Naive B cell (primary cell): ENCODE measurements around the gene SOX6. TPM values are rescaled to one million over a fixed set of nuclear protein-coding genes. Genes with fewer than 3 reads are reported as not detected.
"Not testable (repeated sequence)": the region's sequence is repeated elsewhere in the genome, so short reads cannot be mapped to it uniquely, and the experiment has no call there.

Experiments
- ATAC-seq, 2 donors: fragments of 150-1000 bp; cut with Tn5 transposase; 2 replicates each; pipeline ENCODE4 v1.10.0; 2021; ENCODE audit warnings: low read depth in 2 of 2, mild to moderate bottlenecking in 2 of 2, moderate library complexity in 2 of 2
- DNase-seq: peaks from one replicate; pipeline ENCODE4 v3.0.0; 2022
- H3K27ac Mint-ChIP-seq, 6 donors: one replicate each; pipeline ENCODE4 v1.8.0; 2020 to 2022; ENCODE audit warnings: mild to moderate bottlenecking in 6 of 6, mixed read lengths in 6 of 6, moderate library complexity in 5 of 6, inconsistent platforms in 2 of 6
- H3K27me3 Mint-ChIP-seq, 3 donors: one replicate each; pipeline ENCODE4 v1.8.0; 2021 to 2022; ENCODE audit warnings: mixed read lengths in 3 of 3, mild to moderate bottlenecking in 1 of 3
- H3K36me3 Mint-ChIP-seq, 2 donors: one replicate each; pipeline ENCODE4 v1.8.0; 2020 to 2022; ENCODE audit warnings: mixed read lengths in 2 of 2, inconsistent platforms in 1 of 2, mild to moderate bottlenecking in 1 of 2
- H3K4me1 Mint-ChIP-seq, 3 donors: one replicate each; pipeline ENCODE4 v1.8.0; 2020 to 2022; ENCODE audit warnings: mixed read lengths in 3 of 3, inconsistent platforms in 1 of 3, mild to moderate bottlenecking in 1 of 3, moderate library complexity in 1 of 3
- H3K4me3 Mint-ChIP-seq, 8 donors: one replicate each; pipeline ENCODE4 v1.8.0; 2020 to 2022; ENCODE audit warnings: mild to moderate bottlenecking in 8 of 8, mixed read lengths in 8 of 8, moderate library complexity in 8 of 8, inconsistent platforms in 2 of 8
- H3K9me3 Mint-ChIP-seq, 7 donors: one replicate each; pipeline ENCODE4 v1.8.0; 2020 to 2022; ENCODE audit warnings: mixed read lengths in 7 of 7, mild to moderate bottlenecking in 5 of 7, inconsistent platforms in 2 of 7, moderate library complexity in 1 of 7
- polyA plus RNA-seq, 6 donors: library from polyadenylated mRNA; unstranded; fragments of 300-500 nt; fragmentation: Illumina TruSeq; gene quantifications; one replicate each; pipeline ENCODE4 v1.2.3, GENCODE V29; 2021; ENCODE audit warnings: low read depth in 6 of 6

Gene SOX6
- polyA plus RNA-seq, 6 donors from 2014 or later: not detected

DNA sequence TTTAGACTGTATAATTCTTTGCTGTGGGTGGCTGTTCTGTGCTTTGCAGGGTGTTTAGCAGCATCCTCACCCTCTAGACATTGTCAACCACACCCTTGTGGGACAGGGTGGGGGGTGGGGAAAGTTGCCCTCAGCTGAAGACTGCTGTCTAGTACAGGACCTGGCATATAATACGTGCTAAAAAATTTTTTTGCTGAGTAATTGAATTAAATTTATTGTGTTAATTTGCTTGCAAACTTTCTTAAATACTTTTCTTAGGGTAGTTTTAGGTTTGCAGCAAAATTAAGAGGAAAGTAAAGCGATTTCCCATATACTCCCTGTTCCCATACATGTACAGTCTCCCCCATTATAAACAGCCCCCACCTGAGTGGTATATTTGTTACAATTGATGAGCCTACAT lies 268.5 kb downstream of the SOX6 start:
- Mint-ChIP-seq H3K27ac (no peak overlapping the region), H3K27me3 (peaks cover 0 to 4% (median 0%) of the 10 kb centered on the region in 3 donors), H3K4me1 (no peaks in the 10 kb centered on the region), H3K9me3 (peaks cover 0 to 7% (median 0%) of the 10 kb centered on the region in 7 donors), H3K4me3 (no peak overlapping the region), H3K36me3 (no peaks in the 10 kb centered on the region)
- ATAC-seq: no peak
- DNase-seq: no peak

GRCh38 chr11:16086229-16086819 lies 270.0 kb downstream of the SOX6 start:
- H3K4me3 Mint-ChIP-seq: no peak overlapping the region
- DNase-seq (no peak), ATAC-seq (no peak)
- no peak overlapping the region for H3K27ac Mint-ChIP-seq
- peaks cover 0 to 3% (median 0%) of the 10 kb centered on the region in 3 donors for H3K27me3 Mint-ChIP-seq
- no peaks in the 10 kb centered on the region for H3K36me3 Mint-ChIP-seq
- no peaks in the 10 kb centered on the region for H3K4me1 Mint-ChIP-seq
- peaks cover 0 to 1% (median 0%) of the 10 kb centered on the region in 7 donors for H3K9me3 Mint-ChIP-seq

- no peaks in the 10 kb centered on the region for H3K4me1 Mint-ChIP-seq
- H3K27me3 Mint-ChIP-seq: no peaks in the 10 kb centered on the region
- H3K27ac Mint-ChIP-seq: no peak overlapping the region
- no peak overlapping the region for H3K4me3 Mint-ChIP-seq
- H3K36me3 Mint-ChIP-seq: no peaks in the 10 kb centered on the region
- H3K9me3 Mint-ChIP-seq: peaks cover 0 to 8% (median 2%) of the 10 kb centered on the region in 7 donors
- no peak for DNase-seq
- no peak for ATAC-seq
Observed at GRCh38 chr11:16082095-16083055, 274.0 kb downstream of the SOX6 start.

GRCh38 chr11:16081382-16082094 lies 274.8 kb downstream of the SOX6 start:
- peaks cover 0 to 3% of the 10 kb centered on the region in 2 donors for H3K36me3 Mint-ChIP-seq
- no peaks in the 10 kb centered on the region for H3K4me1 Mint-ChIP-seq
- no peaks in the 10 kb centered on the region for H3K27me3 Mint-ChIP-seq

DNA sequence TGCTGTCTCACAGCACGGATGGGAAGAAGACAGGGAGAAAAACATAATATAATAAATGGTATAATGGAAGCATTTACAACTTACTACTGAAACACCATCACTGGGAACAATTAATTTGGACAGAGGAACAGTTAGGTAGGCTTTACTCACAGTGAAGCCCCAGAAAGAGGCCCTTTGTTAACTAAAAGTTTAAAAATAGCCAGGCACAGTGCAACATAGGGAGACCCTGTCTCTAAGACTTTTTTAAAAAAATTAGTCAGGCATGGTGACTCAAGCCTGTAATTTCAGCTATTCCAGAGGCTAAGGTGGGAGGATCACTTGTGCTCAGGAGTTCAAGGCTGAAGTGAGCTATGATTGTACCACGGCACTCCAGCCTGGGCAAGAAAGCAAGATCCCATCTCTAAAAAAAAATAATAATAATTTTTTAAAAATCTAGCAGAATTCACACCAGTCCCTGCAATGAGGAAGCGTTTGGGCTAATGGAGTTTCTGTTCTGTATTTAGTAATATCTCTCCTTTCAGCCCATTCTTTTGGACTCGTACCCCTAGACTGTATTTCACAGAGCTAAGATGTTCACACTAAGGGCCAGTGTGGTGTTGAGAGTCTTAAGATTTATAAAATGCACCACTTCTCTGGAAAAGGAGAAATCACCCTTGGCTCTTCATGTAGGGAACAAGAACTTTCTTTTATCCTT lies 275.5 kb downstream of the SOX6 start:
- Mint-ChIP-seq H3K9me3 (peaks cover 1 to 15% (median 6%) of the 10 kb centered on the region in 7 donors), H3K27ac (no peak overlapping the region), H3K4me1 (no peaks in the 10 kb centered on the region), H3K36me3 (peaks cover 0 to 8% of the 10 kb centered on the region in 2 donors), H3K4me3 (no peak overlapping the region), H3K27me3 (no peaks in the 10 kb centered on the region)
- ATAC-seq: no peak
- no peak for DNase-seq

More at GRCh38 chr11:16081382-16082094, 274.8 kb downstream of the SOX6 start:
- Mint-ChIP-seq H3K9me3 (peaks cover 0 to 11% (median 5%) of the 10 kb centered on the region in 7 donors), H3K27ac (no peak overlapping the region), H3K4me3 (no peak overlapping the region)
- no peak for ATAC-seq
- DNase-seq: no peak

DNA sequence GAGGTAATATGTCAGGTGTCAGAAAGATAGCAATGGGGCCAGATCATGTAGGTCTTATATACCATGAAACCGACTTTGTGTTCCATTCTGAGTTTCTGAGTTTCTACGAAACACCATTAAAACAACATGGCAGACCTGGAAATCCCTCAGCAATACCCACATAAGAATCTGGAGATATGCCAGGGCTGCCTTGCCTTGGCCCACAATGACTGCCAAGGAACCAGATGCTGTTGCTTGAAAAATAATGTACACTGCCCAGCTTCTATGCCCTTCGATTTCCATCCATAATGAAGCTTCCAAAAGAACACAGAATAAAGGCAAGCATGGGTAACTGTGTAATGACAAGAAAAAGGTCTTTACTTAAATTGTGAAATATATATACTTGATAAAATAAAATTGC lies 277.4 kb downstream of the SOX6 start:
- Mint-ChIP-seq H3K36me3 (peaks cover 5 to 8% of the 10 kb centered on the region in 2 donors), H3K27ac (no peak overlapping the region), H3K9me3 (peaks cover 1 to 31% (median 11%) of the 10 kb centered on the region in 7 donors), H3K4me1 (no peaks in the 10 kb centered on the region), H3K4me3 (no peak overlapping the region), H3K27me3 (no peaks in the 10 kb centered on the region)
- ATAC-seq (no peak), DNase-seq (no peak)

DNA sequence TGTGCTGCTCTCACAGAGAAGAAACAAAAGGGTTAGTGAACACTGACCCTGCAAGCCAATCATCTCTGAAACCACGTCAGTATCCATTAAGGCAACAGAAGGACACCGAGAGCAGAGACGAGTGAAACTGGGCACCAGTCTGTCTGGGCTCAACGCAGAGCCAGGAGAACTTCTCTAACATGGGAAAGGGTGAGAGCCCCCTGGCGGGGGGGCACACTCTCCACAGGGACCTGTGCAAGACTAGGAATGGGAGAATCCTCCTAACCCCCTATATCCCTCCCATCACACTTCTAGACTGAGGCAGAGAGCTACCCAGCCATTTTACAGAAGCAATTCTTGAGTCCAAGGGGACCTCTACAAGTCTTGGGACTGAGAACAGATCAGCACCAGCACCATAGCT lies 285.8 kb downstream of the SOX6 start:
- H3K27ac Mint-ChIP-seq: no peak overlapping the region

GRCh38 chr11:16067268-16067667 lies 289.1 kb downstream of the SOX6 start:
- not testable (repeated sequence) for H3K4me1 Mint-ChIP-seq, H3K9me3 Mint-ChIP-seq, DNase-seq, H3K27me3 Mint-ChIP-seq, H3K4me3 Mint-ChIP-seq, ATAC-seq, H3K36me3 Mint-ChIP-seq, H3K27ac Mint-ChIP-seq

More for the DNA sequence above, 285.8 kb downstream of the SOX6 start:
- H3K27me3 Mint-ChIP-seq: no peaks in the 10 kb centered on the region
- ATAC-seq (no peak), DNase-seq (no peak)
- no peak overlapping the region for H3K4me3 Mint-ChIP-seq
- H3K4me1 Mint-ChIP-seq: no peaks in the 10 kb centered on the region
- H3K9me3 Mint-ChIP-seq: peaks cover 0 to 27% (median 14%) of the 10 kb centered on the region in 7 donors
- peaks cover 0 to 5% of the 10 kb centered on the region in 2 donors for H3K36me3 Mint-ChIP-seq

GRCh38 chr11:16059332-16059731 lies 297.0 kb downstream of the SOX6 start:
- Mint-ChIP-seq H3K4me1 (no peaks in the 10 kb centered on the region), H3K4me3 (no peak overlapping the region), H3K27me3 (no peaks in the 10 kb centered on the region), H3K36me3 (no peaks in the 10 kb centered on the region), H3K27ac (no peak overlapping the region), H3K9me3 (peaks cover 0 to 10% (median 5%) of the 10 kb centered on the region in 7 donors)
- ATAC-seq: no peak
- no peak for DNase-seq

DNA sequence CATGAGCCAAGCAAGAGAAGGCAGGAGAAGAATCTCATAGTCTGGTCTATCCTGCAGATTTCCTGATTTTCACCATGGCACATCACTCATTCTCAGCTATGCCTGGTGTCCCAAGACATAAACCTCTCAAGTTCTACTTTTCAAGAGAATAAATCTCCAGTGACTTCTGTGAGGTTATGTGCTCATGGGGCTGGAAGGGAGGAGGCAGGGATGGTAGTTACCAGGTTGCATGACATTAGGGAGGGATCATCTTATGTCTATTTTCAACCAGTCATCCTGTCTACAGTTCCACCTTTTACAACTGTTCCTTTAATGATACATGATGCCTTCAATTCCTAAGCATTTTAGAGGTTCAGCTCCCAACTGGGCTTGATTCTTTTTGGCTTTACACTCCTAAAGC lies 297.7 kb downstream of the SOX6 start:
- DNase-seq: no peak
- no peak overlapping the region for H3K27ac Mint-ChIP-seq
- no peak overlapping the region for H3K4me3 Mint-ChIP-seq
- ATAC-seq: no peak
- H3K9me3 Mint-ChIP-seq: peaks cover 0 to 10% (median 4%) of the 10 kb centered on the region in 7 donors
- H3K36me3 Mint-ChIP-seq: no peaks in the 10 kb centered on the region
- H3K27me3 Mint-ChIP-seq: no peaks in the 10 kb centered on the region
- no peaks in the 10 kb centered on the region for H3K4me1 Mint-ChIP-seq

GRCh38 chr11:16052750-16053149 lies 303.6 kb downstream of the SOX6 start:
- no peaks in the 10 kb centered on the region for H3K36me3 Mint-ChIP-seq
- no peak for ATAC-seq
- no peaks in the 10 kb centered on the region for H3K4me1 Mint-ChIP-seq
- H3K27ac Mint-ChIP-seq: no peak overlapping the region
- H3K9me3 Mint-ChIP-seq: peaks cover 0 to 12% (median 3%) of the 10 kb centered on the region in 7 donors
- no peak for DNase-seq
- H3K4me3 Mint-ChIP-seq: no peak overlapping the region
- H3K27me3 Mint-ChIP-seq: peaks cover 0 to 4% (median 0%) of the 10 kb centered on the region in 3 donors

DNA sequence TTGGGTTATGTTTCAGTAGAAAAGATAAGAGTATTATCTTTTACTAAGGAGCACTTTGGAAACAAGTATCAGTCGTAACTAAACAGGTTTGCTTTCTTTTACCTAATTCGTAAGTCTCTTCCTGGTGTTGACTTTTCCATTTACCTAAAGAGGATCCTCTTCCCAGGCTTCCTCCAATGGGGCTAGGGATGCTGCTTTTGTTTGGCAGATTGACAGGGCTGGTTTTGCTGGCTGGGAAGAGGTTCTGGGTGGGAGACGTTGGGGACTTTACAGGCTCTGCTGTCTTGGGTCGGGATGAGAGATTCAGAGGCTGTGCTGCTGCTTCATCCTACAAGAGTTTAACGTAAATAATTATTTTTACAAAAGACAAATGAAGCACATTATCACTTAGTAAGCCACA lies 306.7 kb downstream of the SOX6 start:
- Mint-ChIP-seq H3K4me3 (peak overlapping the region in 1 of 8 donors; percentile 22), H3K4me1 (no peaks in the 10 kb centered on the region), H3K27ac (no peak overlapping the region), H3K36me3 (no peaks in the 10 kb centered on the region), H3K27me3 (peaks cover 0 to 4% (median 0%) of the 10 kb centered on the region in 3 donors), H3K9me3 (peaks cover 0 to 10% (median 0%) of the 10 kb centered on the region in 7 donors)
- no peak for ATAC-seq
- no peak for DNase-seq

- Mint-ChIP-seq H3K4me1 (no peaks in the 10 kb centered on the region), H3K27me3 (no peaks in the 10 kb centered on the region), H3K27ac (no peak overlapping the region), H3K4me3 (no peak overlapping the region), H3K36me3 (no peaks in the 10 kb centered on the region), H3K9me3 (peaks cover 0 to 3% (median 0%) of the 10 kb centered on the region in 7 donors)
- DNase-seq: no peak
- ATAC-seq: no peak
Observed at GRCh38 chr11:16047073-16047472, 309.3 kb downstream of the SOX6 start.
